ENCODE results near the gene SF3B3.
"Not testable (repeated sequence)": the region's sequence is repeated elsewhere in the genome, so short reads cannot be mapped to it uniquely, and the experiment has no call there.

Gene SF3B3

GRCh38 chr16:70511833-70512232 is 11.8 kb upstream of the SF3B3 start:
- DNase-seq (ENCODE audit: low read depth in 2 of 2): no peak

- no peak for DNase-seq (ENCODE audit: low read depth in 2 of 2)
Observed at GRCh38 chr16:70512456-70512855, 11.2 kb upstream of the SF3B3 start.

- no peak for DNase-seq (ENCODE audit: low read depth in 2 of 2)
Observed at GRCh38 chr16:70520612-70521297, 2.9 kb upstream of the SF3B3 start.

GRCh38 chr16:70522216-70523075 is 1.2 kb upstream of the SF3B3 start:
- no peak for DNase-seq (ENCODE audit: low read depth in 2 of 2)

- peak; percentile 85 to 87 for DNase-seq (ENCODE audit: low read depth in 2 of 2)
Observed at GRCh38 chr16:70523076-70523742, 407 bp upstream of the SF3B3 start, which contains the start of gene COG4. COG4 (minus strand) TSS chr16:70523554; CDS start chr16:70523543, 11 bp downstream.

GRCh38 chr16:70524399-70524825 is 796 bp downstream of the SF3B3 start:
- DNase-seq (ENCODE audit: low read depth in 2 of 2): not testable (repeated sequence)

- DNase-seq (ENCODE audit: low read depth in 2 of 2): no peak
Observed at GRCh38 chr16:70526403-70526802, 2.8 kb downstream of the SF3B3 start.

GRCh38 chr16:70527315-70527996 is 3.8 kb downstream of the SF3B3 start:
- DNase-seq (ENCODE audit: low read depth in 2 of 2): no peak

- no peak for DNase-seq (ENCODE audit: low read depth in 2 of 2)
Observed at GRCh38 chr16:70529051-70529777, 5.6 kb downstream of the SF3B3 start.

GRCh38 chr16:70529954-70530353 is 6.3 kb downstream of the SF3B3 start:
- DNase-seq (ENCODE audit: low read depth in 2 of 2): not testable (repeated sequence)

- no peak for DNase-seq (ENCODE audit: low read depth in 2 of 2)
Observed at GRCh38 chr16:70534971-70535370, 11.4 kb downstream of the SF3B3 start.

GRCh38 chr16:70540994-70541393 is 17.4 kb downstream of the SF3B3 start:
- DNase-seq (ENCODE audit: low read depth in 2 of 2): no peak

- no peak for DNase-seq (ENCODE audit: low read depth in 2 of 2)
Observed at GRCh38 chr16:70544548-70544947, 20.9 kb downstream of the SF3B3 start.

GRCh38 chr16:70548936-70549335 is 25.3 kb downstream of the SF3B3 start:
- DNase-seq (ENCODE audit: low read depth in 2 of 2): no peak

GRCh38 chr16:70550082-70550481 is 26.5 kb downstream of the SF3B3 start:
- no peak for DNase-seq (ENCODE audit: low read depth in 2 of 2)

- DNase-seq (ENCODE audit: low read depth in 2 of 2): no peak
Observed at GRCh38 chr16:70551788-70552187, 28.2 kb downstream of the SF3B3 start.

GRCh38 chr16:70552675-70553074 is 29.1 kb downstream of the SF3B3 start:
- DNase-seq (ENCODE audit: low read depth in 2 of 2): no peak

GRCh38 chr16:70553645-70554044 is 30.0 kb downstream of the SF3B3 start:
- DNase-seq (ENCODE audit: low read depth in 2 of 2): no peak

GRCh38 chr16:70556063-70556462 is 32.4 kb downstream of the SF3B3 start:
- DNase-seq (ENCODE audit: low read depth in 2 of 2): no peak

- DNase-seq (ENCODE audit: low read depth in 2 of 2): no peak
Observed at GRCh38 chr16:70561623-70562022, 38.0 kb downstream of the SF3B3 start.

GRCh38 chr16:70563636-70564035 is 40.0 kb downstream of the SF3B3 start:
- no peak for DNase-seq (ENCODE audit: low read depth in 2 of 2)

Measured in activated CD4-positive, alpha-beta T cell treated with anti-CD3 and anti-CD28 coated beads for 24 hours (primary cell).